GM18508 (cell line): ENCODE measurements around the gene RPL32.
"Not testable (repeated sequence)": the region's sequence is repeated elsewhere in the genome, so short reads cannot be mapped to it uniquely, and the experiment has no call there.

Source experiments
- ATAC-seq: cut with Tn5 transposase; IDR thresholded peaks from one replicate; pipeline ENCODE4 v1.9.1; 2021; ENCODE audit warnings: moderate number of reproducible peaks; ENCODE audit not compliant: insufficient read depth, unreplicated experiment

RPL32 gene

GRCh38 chr3:12841149-12841969 lies at the start of gene RPL32:
Gene RPL32 (minus strand): TSS chr3:12841565. CDS start chr3:12840237, 1,328 bp downstream.
- ATAC-seq: no peak

GRCh38 chr3:12890610-12891390 lies 49.4 kb upstream of the RPL32 start:
- no peak for ATAC-seq

- ATAC-seq: no peak
These were observed 45.4 kb upstream of the RPL32 start for GRCh38 chr3:12886736-12887135.

GRCh38 chr3:12886106-12886679 lies 44.8 kb upstream of the RPL32 start:
- ATAC-seq: no peak

- ATAC-seq: no peak
These were observed 44.2 kb upstream of the RPL32 start for GRCh38 chr3:12885583-12885930.

- no peak for ATAC-seq
These were observed 43.6 kb upstream of the RPL32 start for GRCh38 chr3:12884790-12885582.

- no peak for ATAC-seq
These were observed 42.9 kb upstream of the RPL32 start for GRCh38 chr3:12884186-12884680.

GRCh38 chr3:12882336-12883310 lies 41.3 kb upstream of the RPL32 start:
- no peak for ATAC-seq

GRCh38 chr3:12881858-12882257 lies 40.5 kb upstream of the RPL32 start:
- ATAC-seq: not testable (repeated sequence)

- no peak for ATAC-seq
These were observed 37.9 kb upstream of the RPL32 start for GRCh38 chr3:12879191-12879815.

GRCh38 chr3:12878758-12879157 lies 37.4 kb upstream of the RPL32 start:
- ATAC-seq: not testable (repeated sequence)

GRCh38 chr3:12878141-12878574 lies 36.8 kb upstream of the RPL32 start:
- no peak for ATAC-seq

- no peak for ATAC-seq
These were observed 35.7 kb upstream of the RPL32 start for GRCh38 chr3:12877040-12877439.

- no peak for ATAC-seq
These were observed 34.8 kb upstream of the RPL32 start for GRCh38 chr3:12875857-12876836.

GRCh38 chr3:12871404-12871983 lies 30.1 kb upstream of the RPL32 start:
- ATAC-seq: no peak

GRCh38 chr3:12870942-12871341 lies 29.6 kb upstream of the RPL32 start:
- no peak for ATAC-seq

GRCh38 chr3:12869035-12869621 lies 27.8 kb upstream of the RPL32 start:
- no peak for ATAC-seq
